ENCODE measurements around the gene AKIRIN1. TPM values are rescaled to one million over a fixed set of nuclear protein-coding genes. Genes with fewer than 3 reads are reported as not detected.

The AKIRIN1 gene, protein sequence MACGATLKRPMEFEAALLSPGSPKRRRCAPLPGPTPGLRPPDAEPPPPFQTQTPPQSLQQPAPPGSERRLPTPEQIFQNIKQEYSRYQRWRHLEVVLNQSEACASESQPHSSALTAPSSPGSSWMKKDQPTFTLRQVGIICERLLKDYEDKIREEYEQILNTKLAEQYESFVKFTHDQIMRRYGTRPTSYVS
- 28.2 and 30.8 TPM in 2 replicates for total RNA-seq

DNA sequence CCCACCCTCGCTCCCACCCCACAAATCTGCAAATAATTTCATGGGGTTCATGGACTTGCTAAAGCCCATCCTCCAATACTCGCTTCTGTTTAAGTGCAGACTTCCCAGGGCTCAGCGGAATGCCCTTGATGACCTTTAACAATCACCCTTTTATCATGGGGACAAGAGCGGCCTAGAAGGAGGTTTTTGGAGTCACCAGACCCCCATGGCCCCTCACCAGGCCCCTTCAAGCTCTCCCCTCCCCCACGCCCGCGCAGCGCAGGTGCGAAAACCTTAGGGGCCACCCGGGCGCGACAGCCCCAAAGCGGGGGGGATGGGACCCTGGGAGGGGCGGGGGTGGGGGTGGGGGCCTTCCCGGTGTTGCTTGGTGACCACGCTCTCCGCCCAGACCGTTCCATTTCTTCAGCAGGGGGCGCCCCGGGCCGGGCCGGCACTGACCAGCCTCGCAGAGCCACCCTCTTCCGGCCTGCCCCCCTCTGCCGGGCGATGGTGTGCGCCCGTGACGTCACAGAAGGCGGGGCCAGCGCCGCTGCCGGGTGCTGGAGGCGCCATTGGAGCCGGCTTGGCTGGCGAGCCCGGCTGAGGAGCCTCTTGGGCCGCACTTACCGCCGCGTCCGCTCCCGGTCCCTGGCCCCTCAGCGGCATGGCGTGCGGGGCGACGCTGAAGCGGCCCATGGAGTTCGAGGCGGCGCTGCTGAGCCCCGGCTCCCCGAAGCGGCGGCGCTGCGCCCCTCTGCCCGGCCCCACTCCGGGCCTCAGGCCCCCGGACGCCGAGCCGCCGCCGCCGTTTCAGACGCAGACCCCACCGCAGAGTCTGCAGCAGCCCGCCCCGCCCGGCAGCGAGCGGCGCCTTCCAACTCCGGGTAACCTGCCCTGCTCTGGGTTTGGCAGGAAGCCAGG is at the start of gene AKIRIN1:
Gene AKIRIN1, plus strand, starts transcription at position 539 of the 900 bp plus-strand sequence. Its CDS starts 105 bp downstream, at position 644.

DNA sequence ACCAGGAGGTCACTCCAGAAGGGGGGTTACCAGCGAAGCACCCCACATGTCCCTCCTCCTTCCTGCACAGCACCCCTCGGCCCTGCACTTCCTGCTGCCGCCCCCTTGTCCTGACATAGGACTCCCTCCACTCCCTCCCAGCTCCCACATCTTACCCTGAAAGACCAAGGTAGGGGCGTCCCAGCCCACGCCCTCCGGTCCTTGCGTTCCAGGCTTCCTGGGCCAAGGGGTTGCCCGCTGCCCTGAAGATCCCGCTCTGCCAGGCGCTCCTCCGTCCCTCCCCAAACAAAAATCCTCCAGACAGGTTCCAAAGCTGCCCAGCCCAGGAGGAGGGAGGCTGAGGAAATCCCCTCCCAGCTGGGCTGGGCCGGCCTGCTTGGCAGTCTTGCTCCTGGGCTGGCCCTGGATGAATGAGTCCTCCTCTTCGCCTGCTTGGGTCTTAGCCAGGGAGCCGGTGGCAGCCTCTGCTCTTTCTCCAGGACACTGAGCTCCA is 49.5 kb upstream of the AKIRIN1 start, which contains the start of gene RHBDL2:
Gene RHBDL2, minus strand, starts transcription at position 304 of the 493 bp plus-strand sequence. CDS start 22,618 bp downstream, outside the sequence.

DNA sequence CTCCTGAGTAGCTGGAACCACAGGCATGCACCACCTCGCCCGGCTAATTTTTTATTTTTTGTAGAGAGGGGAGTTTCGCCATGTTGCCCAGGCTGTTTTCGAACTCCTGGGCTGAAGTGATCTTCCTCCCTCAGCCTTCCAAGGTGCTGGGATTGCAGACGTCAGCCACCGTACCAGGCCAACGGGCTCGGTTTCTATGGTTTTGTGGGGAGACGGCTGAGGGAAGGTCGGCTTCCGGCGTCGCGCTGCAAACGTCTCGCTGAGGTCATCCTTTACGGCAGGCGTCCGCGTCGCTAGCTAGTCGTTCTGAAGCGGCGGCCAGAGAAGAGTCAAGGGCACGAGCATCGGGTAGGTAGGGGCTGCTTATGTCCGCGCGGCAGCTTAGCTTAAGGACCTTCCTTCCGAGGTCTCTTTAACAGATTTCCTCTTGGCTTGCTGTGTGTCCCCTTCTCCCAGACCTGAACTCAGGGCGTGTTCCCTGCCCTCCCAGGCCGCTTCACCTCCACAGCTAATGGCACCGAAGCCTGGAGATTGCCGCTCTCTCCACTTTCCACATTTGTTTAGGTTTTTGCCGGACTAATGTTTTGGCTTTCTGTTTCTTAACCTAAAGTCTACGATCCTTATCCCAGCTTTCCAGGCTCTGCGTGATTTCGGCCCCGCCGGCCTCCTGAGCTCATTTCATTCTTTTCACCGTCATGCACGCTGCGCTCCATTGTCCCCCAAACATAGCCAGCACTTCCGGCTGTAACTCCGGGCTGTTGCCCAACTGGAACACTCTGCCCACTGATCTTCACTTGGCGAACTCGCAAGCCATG is 35.2 kb downstream of the AKIRIN1 start, which contains the start of gene NDUFS5:
Gene NDUFS5, plus strand, starts transcription at position 300 of the 815 bp plus-strand sequence. CDS start 2,375 bp downstream, outside the sequence.

Other genes with a start within 250 kb of the AKIRIN1 start
- 4.6 and 5.2 TPM in 2 replicates for gene RRAGC, start 131.5 kb upstream of the AKIRIN1 start, total RNA-seq
- gene MYCBP, start 117.9 kb upstream of the AKIRIN1 start, total RNA-seq, result 11.9 and 31.6 TPM in 2 replicates
- not detected in 2 replicates for gene GJA9, start 109.7 kb upstream of the AKIRIN1 start, total RNA-seq
- not detected in 2 replicates for gene RHBDL2, start 49.4 kb upstream of the AKIRIN1 start, total RNA-seq
- gene NDUFS5, start 35.1 kb downstream of the AKIRIN1 start, total RNA-seq, result 489 and 631 TPM in 2 replicates
- gene MACF1, start 213.4 kb downstream of the AKIRIN1 start, total RNA-seq, result 70.2 and 78.0 TPM in 2 replicates

Data from bronchus fibroblast of lung (primary cell).